22Rv1 (cell line): ENCODE results near the gene GPR132.

ENCODE experiments used
- ZFX ChIP-seq: fragments of 450-650 bp; IDR thresholded peaks from 2 replicates; pipeline ENCODE4 v1.6.1; 2017; ENCODE audit warnings: antibody characterized with exemption, borderline replicate concordance
- TF ChIP-seq, protein P1 (sequence below): fragments of 450-650 bp; IDR thresholded peaks from 2 replicates; pipeline ENCODE4 v1.5.1; 2017; ENCODE audit warnings: mild to moderate bottlenecking

DNA sequence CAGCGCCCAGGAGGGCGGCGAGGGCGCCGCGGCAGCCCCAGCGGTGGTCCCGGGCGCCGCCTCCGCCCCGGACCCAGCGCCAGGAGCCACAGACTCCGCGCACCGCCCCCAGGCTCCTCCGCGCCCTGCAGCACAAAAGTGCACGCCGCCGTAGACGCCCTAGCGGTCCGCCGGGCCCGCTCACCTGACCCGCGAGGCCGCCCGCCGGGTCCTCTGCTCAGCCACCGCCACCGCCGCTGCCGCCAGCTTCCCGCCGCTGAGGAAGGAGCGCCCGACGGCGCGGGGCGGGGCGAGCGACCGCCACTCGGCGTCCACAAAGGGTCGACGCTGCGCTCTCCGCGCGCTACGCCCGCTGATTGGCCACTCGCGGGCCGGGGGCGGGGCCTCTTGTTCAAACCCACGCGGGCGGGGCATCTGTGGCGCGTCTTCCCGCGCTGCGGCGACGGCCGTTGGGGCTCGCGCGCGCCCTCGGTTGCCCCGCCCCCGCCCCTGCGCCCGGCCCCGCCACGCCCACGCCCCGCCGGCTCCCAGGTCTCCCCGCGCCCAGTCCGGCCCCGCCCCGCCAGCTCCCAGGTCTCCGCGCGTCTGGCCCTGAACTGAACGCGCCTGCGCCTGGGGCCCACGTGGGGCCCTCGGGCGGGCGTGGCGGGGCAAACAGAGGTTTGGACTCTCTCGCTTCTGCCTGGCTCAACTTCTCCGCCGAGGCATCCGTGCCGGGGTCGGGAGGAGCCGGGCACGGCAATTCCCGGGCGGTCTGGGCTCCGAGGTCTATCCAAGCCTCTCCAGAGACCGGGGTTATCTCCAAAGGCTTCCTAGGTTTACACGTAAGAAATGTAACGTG is 44.2 kb downstream of the GPR132 start, which contains the start of gene CDCA4:
- TF ChIP-seq, protein P1, sequence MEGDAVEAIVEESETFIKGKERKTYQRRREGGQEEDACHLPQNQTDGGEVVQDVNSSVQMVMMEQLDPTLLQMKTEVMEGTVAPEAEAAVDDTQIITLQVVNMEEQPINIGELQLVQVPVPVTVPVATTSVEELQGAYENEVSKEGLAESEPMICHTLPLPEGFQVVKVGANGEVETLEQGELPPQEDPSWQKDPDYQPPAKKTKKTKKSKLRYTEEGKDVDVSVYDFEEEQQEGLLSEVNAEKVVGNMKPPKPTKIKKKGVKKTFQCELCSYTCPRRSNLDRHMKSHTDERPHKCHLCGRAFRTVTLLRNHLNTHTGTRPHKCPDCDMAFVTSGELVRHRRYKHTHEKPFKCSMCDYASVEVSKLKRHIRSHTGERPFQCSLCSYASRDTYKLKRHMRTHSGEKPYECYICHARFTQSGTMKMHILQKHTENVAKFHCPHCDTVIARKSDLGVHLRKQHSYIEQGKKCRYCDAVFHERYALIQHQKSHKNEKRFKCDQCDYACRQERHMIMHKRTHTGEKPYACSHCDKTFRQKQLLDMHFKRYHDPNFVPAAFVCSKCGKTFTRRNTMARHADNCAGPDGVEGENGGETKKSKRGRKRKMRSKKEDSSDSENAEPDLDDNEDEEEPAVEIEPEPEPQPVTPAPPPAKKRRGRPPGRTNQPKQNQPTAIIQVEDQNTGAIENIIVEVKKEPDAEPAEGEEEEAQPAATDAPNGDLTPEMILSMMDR = no peak
- TF ChIP-seq ZFX = no peak
